22Rv1 (cell line): Measurements from ENCODE around the gene UNC5A.

ENCODE experiments used
- H3K27ac ChIP-seq: fragments of 450-650 bp; 2 replicates; pipeline ENCODE4 v1.5.1; 2017
- ZFX ChIP-seq: fragments of 450-650 bp; IDR thresholded peaks from 2 replicates; pipeline ENCODE4 v1.6.1; 2017; ENCODE audit warnings: antibody characterized with exemption, borderline replicate concordance
- TF ChIP-seq, protein P1 (sequence below): fragments of 450-650 bp; IDR thresholded peaks from 2 replicates; pipeline ENCODE4 v1.5.1; 2017; ENCODE audit warnings: mild to moderate bottlenecking

Gene UNC5A

DNA sequence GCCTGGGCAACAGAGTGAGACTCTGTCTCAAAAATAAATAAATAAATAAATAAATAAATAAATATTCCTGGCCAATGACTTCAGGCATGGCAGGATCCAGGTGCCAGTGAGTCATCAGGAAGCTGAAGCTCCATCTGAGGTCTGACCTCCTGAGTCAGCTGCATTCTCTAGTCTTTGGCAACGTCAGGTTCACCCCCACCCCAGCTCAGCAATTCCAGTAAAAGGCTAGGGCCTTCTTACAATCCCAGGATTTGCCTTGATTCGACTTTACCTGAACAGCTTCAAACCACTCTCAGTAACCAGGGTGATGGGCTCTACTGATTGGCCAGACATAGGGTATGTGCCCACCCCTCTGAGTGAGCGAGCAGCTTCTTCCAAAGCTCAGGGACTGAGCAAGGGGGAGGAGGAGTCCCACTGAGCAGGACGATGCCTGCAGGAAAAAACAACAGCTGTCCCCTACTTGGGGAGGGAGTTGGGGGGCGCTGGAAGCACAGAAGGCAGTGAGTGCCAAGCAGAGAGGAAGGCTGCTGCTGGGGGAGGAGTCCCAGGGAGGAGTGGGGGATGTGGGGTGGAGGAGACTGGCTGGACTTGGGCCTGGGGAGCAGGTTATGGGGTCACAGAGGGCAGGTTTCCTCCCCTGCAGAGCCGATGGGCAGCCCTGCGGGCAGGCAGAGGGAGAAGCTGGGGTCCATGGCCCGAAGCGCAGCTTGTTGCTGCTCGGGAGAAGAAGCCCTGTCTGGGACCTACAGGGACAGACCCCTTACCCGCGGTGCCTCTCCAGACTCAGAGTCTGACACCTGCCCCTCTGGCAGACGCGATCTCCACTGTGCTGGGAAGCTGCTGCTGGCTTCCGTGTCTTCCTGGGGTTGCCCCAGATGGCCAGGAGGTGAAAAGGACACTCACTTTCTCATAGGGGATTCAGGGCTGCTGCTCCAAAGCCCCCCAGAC is 25.9 kb upstream of the UNC5A start:
- no peak overlapping the region for H3K27ac ChIP-seq
- TF ChIP-seq, protein P1, sequence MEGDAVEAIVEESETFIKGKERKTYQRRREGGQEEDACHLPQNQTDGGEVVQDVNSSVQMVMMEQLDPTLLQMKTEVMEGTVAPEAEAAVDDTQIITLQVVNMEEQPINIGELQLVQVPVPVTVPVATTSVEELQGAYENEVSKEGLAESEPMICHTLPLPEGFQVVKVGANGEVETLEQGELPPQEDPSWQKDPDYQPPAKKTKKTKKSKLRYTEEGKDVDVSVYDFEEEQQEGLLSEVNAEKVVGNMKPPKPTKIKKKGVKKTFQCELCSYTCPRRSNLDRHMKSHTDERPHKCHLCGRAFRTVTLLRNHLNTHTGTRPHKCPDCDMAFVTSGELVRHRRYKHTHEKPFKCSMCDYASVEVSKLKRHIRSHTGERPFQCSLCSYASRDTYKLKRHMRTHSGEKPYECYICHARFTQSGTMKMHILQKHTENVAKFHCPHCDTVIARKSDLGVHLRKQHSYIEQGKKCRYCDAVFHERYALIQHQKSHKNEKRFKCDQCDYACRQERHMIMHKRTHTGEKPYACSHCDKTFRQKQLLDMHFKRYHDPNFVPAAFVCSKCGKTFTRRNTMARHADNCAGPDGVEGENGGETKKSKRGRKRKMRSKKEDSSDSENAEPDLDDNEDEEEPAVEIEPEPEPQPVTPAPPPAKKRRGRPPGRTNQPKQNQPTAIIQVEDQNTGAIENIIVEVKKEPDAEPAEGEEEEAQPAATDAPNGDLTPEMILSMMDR, result no peak
- no peak for TF ChIP-seq ZFX

GRCh38 chr5:176785184-176786145 is 24.9 kb upstream of the UNC5A start:
- H3K27ac ChIP-seq, result no peak overlapping the region

DNA sequence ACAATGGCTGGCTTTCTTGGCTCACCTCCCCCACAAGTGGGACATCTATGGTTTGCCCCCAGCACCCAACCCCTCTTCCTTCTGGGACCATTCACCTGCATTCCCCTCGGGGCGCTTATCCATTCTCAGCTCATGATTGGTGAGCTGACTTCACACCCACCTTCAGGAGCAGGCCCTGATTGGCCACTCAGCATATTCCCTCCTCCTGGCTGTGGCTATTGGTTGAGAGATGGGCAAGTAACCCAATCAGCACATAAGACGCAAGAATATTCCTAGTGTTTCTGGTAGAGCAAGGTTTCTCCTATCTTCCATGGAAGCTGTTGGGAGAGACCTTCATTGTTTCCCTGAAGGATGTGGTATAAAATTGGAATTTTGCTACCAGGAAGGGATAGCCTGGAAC is 22.7 kb upstream of the UNC5A start:
- H3K27ac ChIP-seq, result no peak overlapping the region
- no peak for TF ChIP-seq ZFX
- TF ChIP-seq, protein P1, result no peak

More at GRCh38 chr5:176785184-176786145, 24.9 kb upstream of the UNC5A start:
- TF ChIP-seq ZFX, result no peak
- TF ChIP-seq, protein P1, result no peak

DNA sequence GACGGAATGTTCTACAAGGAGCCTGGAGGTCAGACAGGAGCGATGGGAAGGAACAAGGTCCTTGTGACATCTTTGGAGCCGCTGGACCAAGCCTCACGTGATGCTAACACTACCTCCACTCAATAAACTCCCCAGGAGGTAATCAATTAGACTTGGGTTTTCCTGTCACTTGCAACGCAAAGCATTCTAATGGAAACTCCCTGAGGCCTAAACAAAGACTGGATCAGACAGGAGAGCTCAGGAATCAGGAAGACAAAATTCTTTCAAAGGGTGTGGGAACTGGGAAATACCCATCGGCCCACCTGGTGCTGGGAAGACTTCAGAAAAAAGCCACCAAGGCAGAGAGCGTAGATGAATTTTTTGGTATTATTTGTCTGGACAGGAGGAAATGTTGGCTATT is 22.3 kb upstream of the UNC5A start:
- TF ChIP-seq ZFX, result no peak
- TF ChIP-seq, protein P1, result no peak
- no peak overlapping the region for H3K27ac ChIP-seq

GRCh38 chr5:176788941-176789872 is 21.2 kb upstream of the UNC5A start:
- TF ChIP-seq, protein P1, result no peak
- TF ChIP-seq ZFX, result no peak

DNA sequence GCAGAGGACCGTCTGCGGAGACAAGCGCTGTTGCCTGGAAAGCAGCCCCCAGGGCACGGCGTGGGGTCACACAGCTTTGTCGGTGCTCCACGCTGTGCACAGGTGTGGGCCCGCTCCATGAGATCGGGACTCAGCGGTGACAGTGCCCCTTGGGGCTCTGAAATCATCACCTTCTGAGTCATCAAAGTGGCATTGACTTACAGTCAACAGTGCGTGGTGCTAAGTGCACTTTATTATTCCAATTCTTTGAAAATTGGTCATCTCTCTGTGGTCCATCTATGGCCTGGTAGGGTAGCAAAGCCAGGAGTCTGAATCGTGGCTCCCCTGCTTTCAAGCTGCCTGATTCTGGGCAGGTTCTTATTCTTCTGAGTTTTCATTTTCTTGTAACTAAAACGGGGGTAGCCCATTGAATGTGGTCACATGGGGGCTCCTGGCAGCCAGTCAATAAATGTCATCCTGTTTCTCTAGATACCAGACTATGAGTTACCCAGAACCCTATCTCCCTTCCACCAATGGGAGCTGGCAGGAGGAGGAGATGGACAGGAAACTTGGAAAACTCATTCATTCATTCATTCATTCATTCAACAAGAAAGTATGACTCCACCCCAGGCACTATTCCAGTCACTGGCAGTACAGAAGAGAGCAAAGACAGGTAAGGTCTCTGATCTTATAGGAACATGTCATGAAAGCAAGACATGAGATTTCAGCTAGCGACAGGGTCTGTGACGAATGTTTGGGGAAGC is 20.3 kb upstream of the UNC5A start:
- TF ChIP-seq, protein P1, result no peak
- TF ChIP-seq ZFX, result no peak
- no peak overlapping the region for H3K27ac ChIP-seq

More at GRCh38 chr5:176788941-176789872, 21.2 kb upstream of the UNC5A start:
- H3K27ac ChIP-seq, result no peak overlapping the region
